ENCODE results near the gene ZNF428.
A peak's percentile ranks its signal among the peaks of the same experiment; 100 is the strongest.

Gene ZNF428

GRCh38 chr19:43626838-43627237 is 7.4 kb upstream of the ZNF428 start:
- Histone ChIP-seq H4K20me1 (ENCODE audit: control insufficient read depth, insufficient read depth, low read depth, low read length) (no peaks in the 10 kb centered on the region), H3K27ac (ENCODE audit: low read depth, low read length) (no peak overlapping the region), H3K27me3 (ENCODE audit: control insufficient read depth, low read length) (no peaks in the 10 kb centered on the region), H3K36me3 (ENCODE audit: control insufficient read depth, low read length) (no peaks in the 10 kb centered on the region), H3K4me3 (ENCODE audit: low read length) (no peak overlapping the region), H3F3A (ENCODE audit: control insufficient read depth, insufficient read depth) (0 out of 2 replicates have a peak, but pooled peaks cover under 1% of the 10 kb centered on the region), H3K79me2 (ENCODE audit: control insufficient read depth, low read length) (no peaks in the 10 kb centered on the region), H3K4me2 (ENCODE audit: low read length) (no peak overlapping the region), H3K9me3 (ENCODE audit: control insufficient read depth, insufficient read depth, low read length) (no peaks in the 10 kb centered on the region), H3K4me1 (ENCODE audit: control insufficient read depth, low read length) (peaks cover 9% of the 10 kb centered on the region), H3K9me2 (replicated peaks; ENCODE audit: control insufficient read depth, low read length) (no peaks in the 10 kb centered on the region)
- no peak for TF ChIP-seq CTCF (IDR thresholded peaks at IDR 0.05; ENCODE audit: low read depth, low read length, poor library complexity, severe bottlenecking)
- TF ChIP-seq EZH2phosphoT487 (IDR thresholded peaks at IDR 0.05; ENCODE audit: borderline replicate concordance, low read length) = no peak

- Histone ChIP-seq H3K79me2 (ENCODE audit: control insufficient read depth, low read length) (no peaks in the 10 kb centered on the region; the same call in 1 of the 2 replicates), H3K4me3 (ENCODE audit: low read length) (no peak overlapping the region), H3K4me1 (ENCODE audit: control insufficient read depth, low read length) (peaks cover 9% of the 10 kb centered on the region), H3F3A (ENCODE audit: control insufficient read depth, insufficient read depth) (peaks cover 5% of the 10 kb centered on the region; the same call in 1 of the 2 replicates), H3K9me3 (ENCODE audit: control insufficient read depth, insufficient read depth, low read length) (no peaks in the 10 kb centered on the region), H3K9me2 (replicated peaks; ENCODE audit: control insufficient read depth, low read length) (no peaks in the 10 kb centered on the region), H3K27me3 (ENCODE audit: control insufficient read depth, low read length) (no peaks in the 10 kb centered on the region), H3K27ac (ENCODE audit: low read depth, low read length) (no peak overlapping the region), H3K4me2 (ENCODE audit: low read length) (no peak overlapping the region), H3K36me3 (ENCODE audit: control insufficient read depth, low read length) (no peaks in the 10 kb centered on the region), H4K20me1 (ENCODE audit: control insufficient read depth, insufficient read depth, low read depth, low read length) (no peaks in the 10 kb centered on the region)
- TF ChIP-seq EZH2phosphoT487 (IDR thresholded peaks at IDR 0.05; ENCODE audit: borderline replicate concordance, low read length) (no peak), CTCF (IDR thresholded peaks at IDR 0.05; ENCODE audit: low read depth, low read length, poor library complexity, severe bottlenecking) (no peak)
Measured at GRCh38 chr19:43625918-43626579, 6.6 kb upstream of the ZNF428 start.

- no peak overlapping the region for H3K27ac ChIP-seq (ENCODE audit: low read depth, low read length)
- H3K36me3 ChIP-seq (ENCODE audit: control insufficient read depth, low read length) = peaks cover 5% of the 10 kb centered on the region
- no peaks in the 10 kb centered on the region for H3K9me3 ChIP-seq (ENCODE audit: control insufficient read depth, insufficient read depth, low read length)
- peaks cover 5% of the 10 kb centered on the region; the same call in 1 of the 2 replicates for H3F3A ChIP-seq (ENCODE audit: control insufficient read depth, insufficient read depth)
- H3K27me3 ChIP-seq (ENCODE audit: control insufficient read depth, low read length) = no peaks in the 10 kb centered on the region
- no peak overlapping the region for H3K4me3 ChIP-seq (ENCODE audit: low read length)
- H3K79me2 ChIP-seq (ENCODE audit: control insufficient read depth, low read length) = peaks cover 11% of the 10 kb centered on the region
- H3K9me2 ChIP-seq (replicated peaks; ENCODE audit: control insufficient read depth, low read length) = no peaks in the 10 kb centered on the region
- H3K4me1 ChIP-seq (ENCODE audit: control insufficient read depth, low read length) = peaks cover 20% of the 10 kb centered on the region
- H4K20me1 ChIP-seq (ENCODE audit: control insufficient read depth, insufficient read depth, low read depth, low read length) = no peaks in the 10 kb centered on the region
- TF ChIP-seq CTCF (IDR thresholded peaks at IDR 0.05; ENCODE audit: low read depth, low read length, poor library complexity, severe bottlenecking) = peak; percentile 57
- TF ChIP-seq EZH2phosphoT487 (IDR thresholded peaks at IDR 0.05; ENCODE audit: borderline replicate concordance, low read length) = no peak
- H3K4me2 ChIP-seq (ENCODE audit: low read length) = peak overlapping the region; percentile 29; the same call in 1 of the 2 replicates
Measured at GRCh38 chr19:43624933-43625332, 5.5 kb upstream of the ZNF428 start.
